Colonic mucosa (tissue), 4 donors: ENCODE results near the gene LYPD4. TPM values are rescaled to one million over a fixed set of nuclear protein-coding genes. Genes with fewer than 3 reads are reported as not detected.

Source experiments
- DNase-seq: peaks from one replicate; pipeline ENCODE4 v3.0.0-alpha.2; 2020
- H3K27ac ChIP-seq: fragments of 200-600 bp; one replicate; pipeline ENCODE4 v1.8.0; 2021
- H3K27me3 ChIP-seq: fragments of 200-600 bp; one replicate; pipeline ENCODE4 v1.8.0; 2021
- H3K36me3 ChIP-seq: fragments of 200-600 bp; one replicate; pipeline ENCODE4 v1.8.0; 2021
- H3K4me1 ChIP-seq: fragments of 200-600 bp; one replicate; pipeline ENCODE4 v1.8.0; 2021; ENCODE audit warnings: mild to moderate bottlenecking
- H3K4me3 ChIP-seq: fragments of 200-600 bp; one replicate; pipeline ENCODE4 v1.8.0; 2021
- H3K9ac ChIP-seq, 2 donors: one replicate each; pipeline ENCODE4 v1.7.0; 2013; ENCODE audit warnings: control low read depth in 2 of 2, low read depth in 2 of 2, low read length in 2 of 2
- H3K9me3 ChIP-seq: fragments of 200-600 bp; one replicate; pipeline ENCODE4 v1.8.0; 2021
- CTCF ChIP-seq: fragments of 200-600 bp; IDR thresholded peaks from one replicate; pipeline ENCODE4 v1.8.0; 2022; ENCODE audit warnings: antibody characterized with exemption, mild to moderate bottlenecking
- intact Hi-C: fragments of 100-400 bp; cut with DNase I; formaldehyde crosslinking; loops from one replicate; pipeline ENCODE4 v1.14.1; 2022
- total RNA-seq, 2 donors: library from RNA; stranded (reverse); fragmentation: NEBNext Ultra II Directional in 1 of 2; extraction: Animal tissue kit (Norgen Biotek cat#: 25700) in 1 of 2; gene quantifications; one replicate each; pipeline ENCODE4 v1.2.1, GENCODE V29; 2021
- donor health status: healthy.
- donor health status: DM: no; HTN: no; CAD: no.
- donor health status: DM: no; HTN: no; CAD: no.

Gene LYPD4
- total RNA-seq, 2 donors from 2014 or later, result not detected

GRCh38 chr19:41821003-41821735 lies 23.3 kb downstream of the LYPD4 start:
- peak; percentile 55 for TF ChIP-seq CTCF
- no peak overlapping the region for H3K4me3 ChIP-seq
- H3K27me3 ChIP-seq, result no peaks in the 10 kb centered on the region
- no peaks in the 10 kb centered on the region for H3K4me1 ChIP-seq
- no peak overlapping the region for H3K27ac ChIP-seq
- no peaks in the 10 kb centered on the region for H3K9me3 ChIP-seq
- no peak overlapping the region for H3K9ac ChIP-seq
- intact Hi-C loops, result loop anchor here (2.0 kb wide), 1 partner anchor 26 kb away; no protein-coding TSS in a partner anchor
- peak; percentile 60 for DNase-seq
- no peaks in the 10 kb centered on the region for H3K36me3 ChIP-seq

- H3K36me3 ChIP-seq, result no peaks in the 10 kb centered on the region
- H3K27ac ChIP-seq, result no peak overlapping the region
- no peaks in the 10 kb centered on the region for H3K27me3 ChIP-seq
- TF ChIP-seq CTCF, result no peak
- intact Hi-C loops, result no loop called here
- no peaks in the 10 kb centered on the region for H3K4me1 ChIP-seq
- H3K9ac ChIP-seq, result no peak overlapping the region
- no peak for DNase-seq
- H3K9me3 ChIP-seq, result no peaks in the 10 kb centered on the region
- H3K4me3 ChIP-seq, result no peak overlapping the region
Observed at GRCh38 chr19:41816761-41817160, 27.7 kb downstream of the LYPD4 start.

GRCh38 chr19:41815301-41815700 lies 29.2 kb downstream of the LYPD4 start:
- no peaks in the 10 kb centered on the region for H3K4me1 ChIP-seq
- H3K36me3 ChIP-seq, result no peaks in the 10 kb centered on the region
- DNase-seq, result no peak
- H3K9ac ChIP-seq, result no peak overlapping the region
- no peaks in the 10 kb centered on the region for H3K9me3 ChIP-seq
- intact Hi-C loops, result no loop called here
- H3K4me3 ChIP-seq, result no peak overlapping the region
- H3K27ac ChIP-seq, result no peak overlapping the region
- no peak for TF ChIP-seq CTCF
- H3K27me3 ChIP-seq, result no peaks in the 10 kb centered on the region

GRCh38 chr19:41813911-41814310 lies 30.6 kb downstream of the LYPD4 start:
- Histone ChIP-seq H3K4me1 (no peaks in the 10 kb centered on the region), H3K36me3 (no peaks in the 10 kb centered on the region), H3K9me3 (no peaks in the 10 kb centered on the region), H3K9ac (no peak overlapping the region), H3K27ac (no peak overlapping the region), H3K27me3 (no peaks in the 10 kb centered on the region), H3K4me3 (no peak overlapping the region)
- no peak for TF ChIP-seq CTCF
- intact Hi-C loops, result no loop called here
- DNase-seq, result no peak

GRCh38 chr19:41811981-41812380 lies 32.5 kb downstream of the LYPD4 start:
- Histone ChIP-seq H3K9ac (no peak overlapping the region), H3K4me3 (no peak overlapping the region), H3K27me3 (no peaks in the 10 kb centered on the region), H3K4me1 (no peaks in the 10 kb centered on the region), H3K27ac (no peak overlapping the region), H3K36me3 (no peaks in the 10 kb centered on the region), H3K9me3 (no peaks in the 10 kb centered on the region)
- DNase-seq, result no peak
- no peak for TF ChIP-seq CTCF
- intact Hi-C loops, result no loop called here
